Right kidney (tissue), 1 donor: ENCODE data around the gene TNNT1.
"Not testable (repeated sequence)": the region's sequence is repeated elsewhere in the genome, so short reads cannot be mapped to it uniquely, and the experiment has no call there.

ENCODE experiments used
- DNase-seq: peaks from one replicate; pipeline ENCODE4 v3.0.0-alpha.2; 2016

The TNNT1 gene

GRCh38 chr19:55111238-55111831 is 37.7 kb downstream of the TNNT1 start:
- DNase-seq, result no peak

DNA sequence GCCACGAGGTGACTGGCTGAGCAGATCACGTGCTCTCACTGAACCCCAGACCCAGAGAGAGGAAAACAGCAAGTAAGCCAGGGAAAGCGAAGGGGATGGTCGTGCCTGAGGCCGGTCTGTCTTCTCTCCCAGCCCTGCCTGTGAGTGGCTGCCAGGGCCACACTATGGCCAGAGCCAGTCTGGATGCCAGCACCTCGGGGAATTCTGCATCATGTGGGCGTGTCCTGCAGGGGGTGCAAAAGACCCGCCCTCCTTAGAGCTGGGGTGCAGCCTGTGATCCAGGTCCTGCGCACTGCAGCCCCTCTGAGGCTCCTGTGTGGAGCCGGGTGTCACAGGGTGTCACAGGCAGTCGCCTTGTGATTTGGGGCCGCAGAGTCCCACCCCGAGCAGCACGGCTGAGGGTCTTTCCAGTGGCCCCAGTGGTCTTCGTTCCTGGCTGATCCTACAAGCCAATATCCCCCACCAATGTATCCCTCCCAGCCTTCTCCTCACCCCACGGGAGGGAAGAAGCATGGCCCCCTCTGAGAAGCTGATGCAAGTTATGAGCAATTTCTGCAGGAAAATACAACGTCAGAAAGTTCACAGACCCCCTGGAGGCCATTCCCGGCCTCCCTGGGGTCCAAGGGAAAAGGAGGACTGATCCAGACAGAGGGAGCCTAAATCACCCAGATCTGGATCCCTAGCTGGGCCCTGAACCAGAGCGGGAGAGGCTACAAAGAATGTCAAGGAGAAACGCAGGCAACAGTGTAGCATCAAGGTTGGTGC is 39.3 kb downstream of the TNNT1 start:
- DNase-seq, result no peak

DNA sequence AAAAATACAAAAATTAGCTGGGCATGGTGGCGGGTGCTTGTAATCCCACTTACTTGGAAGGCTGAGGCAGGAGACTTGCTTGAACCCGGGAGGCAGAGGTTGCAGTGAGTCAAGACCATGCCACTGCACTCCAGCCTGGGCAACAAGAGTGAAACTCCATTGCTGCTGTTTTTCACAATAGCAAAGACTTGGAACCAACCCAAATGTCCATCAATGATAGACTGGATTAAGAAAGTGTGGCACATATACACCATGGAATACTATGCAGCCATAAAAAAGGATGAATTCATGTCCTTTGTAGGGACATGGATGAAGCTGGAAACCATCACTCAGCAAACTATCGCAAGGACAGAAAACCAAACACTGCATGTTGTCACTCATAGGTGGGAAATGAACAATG is 41.8 kb downstream of the TNNT1 start:
- DNase-seq, result not testable (repeated sequence)

DNA sequence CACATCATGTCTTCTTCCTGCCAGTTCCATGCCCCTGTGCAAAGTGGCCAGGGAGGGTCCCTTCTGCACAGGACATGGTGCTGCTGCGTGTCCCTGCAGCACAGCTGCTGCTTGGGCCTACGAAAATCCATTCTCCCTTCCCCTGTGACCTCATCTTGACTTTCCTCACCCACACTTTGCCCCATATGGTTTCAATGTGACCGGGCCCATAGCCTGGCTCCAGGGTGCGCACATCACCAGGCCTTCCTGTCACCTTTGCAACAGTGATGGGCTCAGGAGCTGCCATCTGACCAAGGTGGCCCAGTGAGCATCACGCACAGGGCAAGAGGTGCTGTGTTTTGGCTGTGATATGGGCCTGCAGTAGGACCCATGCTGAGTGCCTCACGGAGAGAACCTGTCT is 42.4 kb downstream of the TNNT1 start:
- no peak for DNase-seq

DNA sequence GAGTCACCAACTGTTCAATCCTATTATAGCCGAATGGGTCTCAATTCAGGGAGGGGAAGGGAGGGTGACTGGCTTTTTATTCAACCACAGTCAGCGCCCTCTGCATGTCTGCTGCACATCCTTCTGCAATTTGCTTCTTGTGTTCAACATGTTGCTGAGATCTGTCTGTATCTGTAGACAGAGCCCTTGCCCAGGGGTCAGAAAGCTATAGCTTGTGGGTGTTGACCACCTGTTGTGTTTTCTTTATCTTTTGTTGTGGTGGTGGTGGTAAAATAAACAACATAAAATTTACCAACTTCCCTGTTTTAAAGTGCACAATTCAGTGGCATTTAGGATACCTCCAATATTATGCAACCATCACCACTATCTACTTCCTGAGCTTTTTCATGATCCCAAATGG is 43.8 kb downstream of the TNNT1 start:
- no peak for DNase-seq

- no peak for DNase-seq
Measured at GRCh38 chr19:55103190-55103589, 45.8 kb downstream of the TNNT1 start.

- DNase-seq, result no peak
Measured at GRCh38 chr19:55101261-55101660, 47.7 kb downstream of the TNNT1 start.

DNA sequence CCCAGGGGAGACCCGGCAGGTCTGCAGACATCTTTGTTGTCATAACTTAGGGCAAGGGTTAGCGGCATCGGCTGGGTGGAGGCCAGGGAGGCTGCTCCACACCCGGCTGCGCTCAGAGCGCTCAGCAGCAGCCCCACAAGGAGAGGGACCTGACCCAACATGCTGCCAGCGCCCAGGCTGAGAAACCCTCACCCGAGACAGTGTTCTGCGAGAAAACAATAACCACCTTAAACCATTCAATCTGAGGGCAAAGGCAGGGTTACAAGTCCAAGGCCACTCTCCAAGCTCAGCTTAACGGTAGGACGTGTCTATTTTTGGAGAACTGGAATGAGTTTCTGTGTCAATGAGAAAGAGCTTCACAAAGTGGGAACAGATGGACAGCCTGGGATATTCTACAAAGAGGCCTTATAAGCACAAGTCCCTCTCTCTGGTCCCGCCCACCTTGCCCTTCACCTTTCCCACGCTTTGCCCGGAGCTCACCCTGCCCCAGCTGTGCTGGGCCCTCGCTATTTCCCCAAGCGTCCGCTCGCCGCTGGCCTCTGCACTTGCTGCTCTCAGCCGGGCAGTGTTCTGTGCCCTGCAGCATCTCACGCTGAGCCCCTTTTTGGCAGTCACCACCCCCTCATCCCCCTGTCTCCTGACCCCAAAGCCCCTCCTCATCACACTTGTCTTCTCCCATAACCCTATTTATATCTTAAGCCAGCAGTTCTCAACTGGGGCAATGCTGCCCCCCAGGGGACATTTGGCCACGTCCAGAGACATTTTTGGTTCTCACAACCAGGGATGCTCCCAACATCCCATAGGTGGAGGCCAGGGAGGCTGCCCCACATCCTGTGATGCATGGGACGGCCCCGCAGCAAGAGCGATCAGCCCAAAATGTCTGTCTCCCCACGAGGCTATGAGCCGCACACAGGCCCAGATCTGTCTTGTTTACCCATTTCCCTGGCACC is 49.2 kb downstream of the TNNT1 start:
- DNase-seq, result no peak

DNA sequence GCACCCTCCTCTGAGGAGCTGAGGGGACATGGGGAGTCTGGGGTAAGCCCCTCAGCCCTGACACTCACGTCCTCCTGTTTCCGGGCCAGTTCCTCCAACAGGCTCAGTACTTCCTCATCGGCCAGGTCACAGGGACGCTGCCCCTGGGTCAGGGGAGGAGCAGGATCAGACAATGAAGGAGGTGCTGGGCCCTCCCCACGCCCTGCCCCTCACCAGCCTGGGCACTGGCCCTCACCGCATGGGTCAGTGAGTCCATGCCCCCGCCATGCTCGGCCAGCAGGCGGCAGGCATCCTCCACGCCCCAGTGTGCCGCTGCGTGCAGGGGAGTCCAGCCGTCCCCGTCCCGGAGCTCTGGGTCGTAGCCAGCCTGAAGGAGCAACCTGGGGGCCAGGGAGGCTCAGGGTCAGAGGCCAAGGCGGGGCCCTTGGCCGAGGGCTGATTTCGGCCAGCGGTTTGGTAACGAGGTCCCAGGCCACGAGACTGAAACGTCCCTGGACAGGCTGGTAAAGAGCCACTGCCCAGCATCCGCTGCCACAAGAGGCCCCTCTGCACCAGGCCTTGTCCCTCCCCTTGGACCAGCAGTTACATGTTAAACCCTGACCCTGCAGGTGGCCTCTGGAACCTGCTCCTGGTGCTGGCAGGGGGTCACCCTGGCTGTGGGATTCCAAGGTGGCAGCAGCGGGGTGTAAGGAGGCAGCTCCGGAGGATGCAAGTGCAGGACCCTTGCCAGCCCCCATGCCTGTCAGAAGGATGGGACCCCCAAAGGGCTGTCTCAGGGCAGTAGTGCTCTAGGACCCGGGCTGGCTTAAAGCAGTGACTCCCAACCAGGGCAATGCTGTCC is 50.1 kb downstream of the TNNT1 start:
- DNase-seq, result no peak

GRCh38 chr19:55097864-55098715 is 50.9 kb downstream of the TNNT1 start:
- no peak for DNase-seq

GRCh38 chr19:55096061-55096701 is 52.8 kb downstream of the TNNT1 start:
- no peak for DNase-seq

DNA sequence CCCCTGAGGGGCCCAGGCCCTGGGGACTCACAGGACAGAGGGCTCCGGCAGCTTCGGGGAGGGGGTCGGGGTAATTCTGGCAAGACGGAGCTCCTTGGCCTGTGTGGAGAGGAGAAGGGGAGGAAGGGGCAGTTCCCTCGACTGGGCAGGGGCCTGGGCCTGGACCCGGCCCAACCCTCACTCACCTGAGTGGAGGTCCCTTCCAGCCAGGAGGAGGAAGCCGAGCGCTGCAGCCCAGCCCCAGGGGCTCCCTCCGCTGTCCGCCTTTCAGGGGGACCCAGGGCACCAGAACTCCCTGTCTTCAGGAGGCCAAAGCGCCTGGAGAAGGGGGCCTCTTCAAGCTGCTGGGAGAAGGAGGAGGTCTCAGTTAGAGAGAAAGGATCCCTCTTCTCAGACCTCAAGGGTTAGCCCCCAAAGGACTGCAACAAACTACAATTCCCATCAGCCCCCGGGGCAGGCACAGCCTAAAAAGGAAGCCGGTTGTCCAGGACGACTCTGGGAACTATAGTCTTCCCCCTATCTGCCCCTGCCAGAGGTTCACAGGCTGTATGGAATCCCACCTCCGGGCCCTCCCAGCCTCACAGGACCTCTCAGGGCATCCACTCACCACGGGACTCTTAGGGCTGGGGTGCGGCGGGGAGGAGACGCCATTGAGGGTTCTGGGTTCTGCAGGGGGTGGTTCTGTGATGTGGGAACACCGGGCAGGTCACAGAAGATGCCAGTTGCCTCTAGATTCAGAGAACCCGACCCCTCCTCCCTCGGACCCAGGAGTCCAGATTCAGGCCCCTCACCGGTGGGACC is 53.5 kb downstream of the TNNT1 start:
- no peak for DNase-seq

- DNase-seq, result no peak
Measured at GRCh38 chr19:55094456-55095259, 54.3 kb downstream of the TNNT1 start.

GRCh38 chr19:55092423-55093318 is 56.3 kb downstream of the TNNT1 start:
- no peak for DNase-seq

DNA sequence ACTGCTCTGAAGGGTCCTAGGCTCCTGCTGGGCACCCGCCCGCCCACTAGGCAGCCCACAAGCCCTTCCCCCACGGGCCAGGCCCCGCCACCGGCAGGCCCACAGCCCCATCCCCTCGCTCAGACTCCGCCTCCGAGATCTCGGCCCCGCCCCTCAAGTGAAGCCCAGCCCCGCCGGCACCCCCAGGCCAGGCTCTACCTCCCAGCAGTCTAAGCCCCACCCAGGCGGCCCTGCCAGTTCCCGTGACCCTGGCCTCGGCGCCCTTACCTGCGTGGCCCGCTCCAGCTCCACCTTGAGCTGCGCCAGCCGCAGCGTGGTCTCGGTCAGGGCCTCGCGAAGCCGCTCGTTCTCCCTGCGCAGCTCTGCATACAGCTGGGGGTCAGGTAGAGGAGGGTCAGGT is 57.1 kb downstream of the TNNT1 start:
- no peak for DNase-seq

GRCh38 chr19:55091126-55091910 is 57.7 kb downstream of the TNNT1 start:
- no peak for DNase-seq

- no peak for DNase-seq
Measured at GRCh38 chr19:55090564-55090963, 58.4 kb downstream of the TNNT1 start.
